ENCODE results near the gene HPF1.

HPF1 gene

GRCh38 chr4:169730564-169730963, 27.2 kb downstream of the HPF1 start:
- no peak for DNase-seq

- no peak for DNase-seq
These were observed 30.1 kb downstream of the HPF1 start for GRCh38 chr4:169727616-169728015.

- no peak for DNase-seq
These were observed 33.5 kb downstream of the HPF1 start for GRCh38 chr4:169724260-169724659.

GRCh38 chr4:169723207-169723965, 34.4 kb downstream of the HPF1 start:
- no peak for DNase-seq

- DNase-seq = no peak
These were observed 37.2 kb downstream of the HPF1 start for GRCh38 chr4:169720529-169720928.

- no peak for DNase-seq
These were observed 41.1 kb downstream of the HPF1 start for GRCh38 chr4:169716677-169717076.

- no peak for DNase-seq
These were observed 41.9 kb downstream of the HPF1 start for GRCh38 chr4:169715826-169716225.

GRCh38 chr4:169707958-169708643, 49.6 kb downstream of the HPF1 start:
- DNase-seq = no peak

- DNase-seq = no peak
These were observed 59.4 kb downstream of the HPF1 start for GRCh38 chr4:169698331-169698730.

GRCh38 chr4:169690787-169691186, 67.0 kb downstream of the HPF1 start:
- no peak for DNase-seq

GRCh38 chr4:169689681-169690080, 68.1 kb downstream of the HPF1 start:
- DNase-seq = no peak

- no peak for DNase-seq
These were observed 75.2 kb downstream of the HPF1 start for GRCh38 chr4:169682372-169683047.

Measured in activated CD8-positive, alpha-beta memory T cell treated with anti-CD3 and anti-CD28 coated beads, Interleukin-2, amount 50 U/mL, for 4 hours (primary cell).